Kidney tubule cell (primary cell): Measurements from ENCODE around the gene GARIN6.
A peak's percentile ranks its signal among the peaks of the same experiment; 100 is the strongest.
"Not testable (repeated sequence)": the region's sequence is repeated elsewhere in the genome, so short reads cannot be mapped to it uniquely, and the experiment has no call there.

Experiments
- DNase-seq: peaks from one replicate; pipeline ENCODE4 v3.0.0-alpha.2; 2018; ENCODE audit warnings: low spot score

GARIN6 gene

DNA sequence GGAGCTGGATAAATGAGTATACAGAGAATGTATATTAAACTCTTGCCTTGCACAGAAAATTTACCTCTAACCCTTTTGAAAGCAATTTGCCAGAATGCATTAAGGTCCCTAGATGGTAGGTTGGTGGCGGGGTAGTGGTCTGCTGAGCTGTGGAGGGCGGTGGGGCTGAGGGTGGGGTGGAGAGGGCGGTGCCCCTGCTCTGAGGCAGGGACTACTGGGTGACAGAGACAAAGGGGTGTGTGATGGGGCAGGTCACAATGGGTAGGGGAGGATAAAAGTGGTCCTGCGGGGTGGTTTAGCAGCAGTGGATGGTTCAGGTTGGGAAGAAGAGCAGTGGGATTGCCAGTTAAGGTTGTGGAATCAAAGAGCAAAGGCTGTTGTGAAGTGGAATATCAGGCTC, at the start of gene GARIN6:
TSS of gene GARIN6 (plus strand) at position 301 of the 400 bp plus-strand sequence. CDS start 422 bp downstream, outside the sequence.
- no peak for DNase-seq

DNA sequence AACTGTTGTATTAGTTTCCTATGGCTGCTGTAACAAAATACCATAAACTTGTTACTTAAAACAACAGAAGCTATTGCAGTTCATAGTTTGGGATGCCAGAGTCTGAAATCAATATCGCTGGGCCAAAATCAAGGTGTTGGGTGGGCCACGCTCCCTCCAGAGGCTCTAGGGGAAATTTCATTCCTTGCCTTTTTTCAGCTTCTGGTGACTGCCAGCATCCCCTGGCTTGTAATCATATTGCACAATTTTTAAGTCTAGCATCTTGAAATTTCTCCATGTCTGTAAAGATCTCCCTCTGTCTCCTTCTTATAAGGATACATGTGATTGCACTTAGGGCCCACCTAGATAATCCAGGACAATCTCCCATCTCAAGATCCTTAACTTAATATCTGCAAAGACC, 48.8 kb upstream of the GARIN6 start:
- DNase-seq, result no peak

DNA sequence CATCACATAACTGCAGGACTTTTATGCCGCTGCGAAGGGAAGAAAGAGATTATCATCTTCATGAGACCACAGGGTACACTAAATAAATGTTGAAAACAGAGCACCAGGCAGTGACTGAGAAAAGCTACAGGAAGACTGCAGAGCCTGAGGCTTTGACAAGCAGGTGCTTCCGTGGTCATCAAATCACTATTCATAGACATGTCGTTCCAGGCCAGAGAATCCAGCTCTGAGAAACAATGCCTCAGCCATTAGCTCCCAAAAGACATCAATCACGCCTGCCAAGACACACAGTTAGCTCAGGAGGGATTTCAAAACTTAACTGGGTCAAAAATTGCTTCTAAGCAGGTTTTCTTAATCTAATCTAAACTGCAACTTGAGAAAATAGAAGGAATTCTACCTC, 47.2 kb upstream of the GARIN6 start:
- peak; percentile 45 for DNase-seq

DNA sequence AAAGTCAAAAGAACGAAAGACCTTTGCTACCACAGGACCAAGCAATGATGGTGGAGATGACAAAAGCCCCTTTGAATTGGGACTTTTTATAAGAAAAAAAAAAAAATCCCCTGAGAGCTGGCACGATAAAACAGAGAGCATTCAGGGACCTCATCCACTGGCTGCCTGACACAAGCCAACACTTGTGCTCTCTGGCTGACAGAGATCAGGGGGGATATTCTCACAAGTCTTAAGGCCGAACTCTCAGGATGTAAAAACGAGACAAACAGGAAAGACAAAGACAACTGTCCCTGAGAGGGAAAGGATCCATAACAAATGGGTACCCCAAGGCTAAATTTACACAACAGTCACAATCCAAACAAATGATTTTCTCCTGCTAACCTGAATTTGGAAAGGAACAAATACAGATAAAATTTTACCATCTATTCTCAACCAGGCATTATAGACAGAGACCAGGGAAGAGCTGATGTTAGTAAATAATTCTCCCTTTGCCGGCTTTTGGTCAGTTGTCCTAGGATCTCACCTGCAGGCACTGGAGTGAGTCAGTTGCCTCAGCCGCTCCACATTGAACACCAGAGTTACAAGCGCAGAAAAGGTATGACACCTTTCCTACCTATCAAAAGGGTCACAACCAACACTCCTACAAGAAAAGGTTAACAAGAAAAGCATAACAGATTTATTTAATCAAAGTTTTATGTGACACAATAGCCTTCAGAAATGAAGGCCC, 37.9 kb upstream of the GARIN6 start:
- DNase-seq, result no peak

DNA sequence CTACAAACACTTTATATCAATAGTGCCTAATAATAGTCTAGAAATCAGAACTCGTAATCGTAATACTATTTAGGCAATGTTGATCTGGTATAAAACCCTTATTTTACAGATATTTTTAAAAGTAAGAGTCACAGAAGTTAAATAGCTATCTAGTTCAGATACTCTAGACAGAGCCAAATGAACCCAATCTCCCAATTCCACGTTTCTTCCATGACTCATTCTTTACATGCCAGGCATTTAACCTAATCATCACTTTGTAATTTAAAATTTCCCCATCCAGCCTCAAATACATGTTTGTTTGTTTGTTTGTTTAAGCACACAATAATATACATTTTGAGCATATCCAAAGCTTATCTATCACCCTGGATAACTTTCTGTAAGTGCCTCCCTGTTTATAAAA, 36.4 kb upstream of the GARIN6 start:
- no peak for DNase-seq

DNA sequence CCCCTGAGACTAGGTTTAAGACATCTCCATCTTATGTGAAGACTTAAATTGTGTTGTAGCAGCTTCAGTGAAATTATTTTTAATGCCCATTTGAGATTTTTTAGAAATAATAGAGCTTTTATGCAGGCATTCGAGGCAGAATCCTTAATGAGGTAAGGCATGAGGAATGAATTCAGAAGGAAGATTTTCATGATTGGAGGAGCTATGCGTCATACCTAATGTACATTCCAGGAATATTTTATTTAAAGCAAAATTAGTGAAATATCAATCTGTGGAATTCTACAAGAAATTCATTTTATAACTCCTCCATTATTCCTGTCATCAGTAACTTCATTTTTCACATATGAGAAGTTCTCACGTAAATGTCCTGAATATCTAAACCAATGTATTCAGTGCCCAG, 36.0 kb upstream of the GARIN6 start:
- no peak for DNase-seq

DNA sequence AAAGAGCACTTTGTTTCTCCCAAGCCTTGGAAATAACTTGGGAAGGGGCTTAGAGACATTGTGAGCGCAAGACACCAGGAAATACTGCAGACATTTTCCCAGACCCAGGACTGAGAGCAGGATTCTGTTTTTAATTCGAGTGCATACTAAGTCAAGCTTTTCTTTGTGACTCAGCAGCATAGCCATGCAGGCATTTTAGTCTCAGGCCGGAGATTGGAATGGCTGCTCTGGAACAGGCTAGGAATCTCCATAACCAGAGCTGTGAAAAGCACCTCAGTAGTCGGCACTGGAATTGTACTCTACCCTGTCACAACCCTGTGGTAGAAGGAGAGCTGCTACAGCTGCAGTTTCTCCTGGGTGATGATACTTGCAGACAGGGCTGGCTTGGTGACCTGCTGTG, 28.9 kb upstream of the GARIN6 start:
- peak; percentile 2 for DNase-seq

DNA sequence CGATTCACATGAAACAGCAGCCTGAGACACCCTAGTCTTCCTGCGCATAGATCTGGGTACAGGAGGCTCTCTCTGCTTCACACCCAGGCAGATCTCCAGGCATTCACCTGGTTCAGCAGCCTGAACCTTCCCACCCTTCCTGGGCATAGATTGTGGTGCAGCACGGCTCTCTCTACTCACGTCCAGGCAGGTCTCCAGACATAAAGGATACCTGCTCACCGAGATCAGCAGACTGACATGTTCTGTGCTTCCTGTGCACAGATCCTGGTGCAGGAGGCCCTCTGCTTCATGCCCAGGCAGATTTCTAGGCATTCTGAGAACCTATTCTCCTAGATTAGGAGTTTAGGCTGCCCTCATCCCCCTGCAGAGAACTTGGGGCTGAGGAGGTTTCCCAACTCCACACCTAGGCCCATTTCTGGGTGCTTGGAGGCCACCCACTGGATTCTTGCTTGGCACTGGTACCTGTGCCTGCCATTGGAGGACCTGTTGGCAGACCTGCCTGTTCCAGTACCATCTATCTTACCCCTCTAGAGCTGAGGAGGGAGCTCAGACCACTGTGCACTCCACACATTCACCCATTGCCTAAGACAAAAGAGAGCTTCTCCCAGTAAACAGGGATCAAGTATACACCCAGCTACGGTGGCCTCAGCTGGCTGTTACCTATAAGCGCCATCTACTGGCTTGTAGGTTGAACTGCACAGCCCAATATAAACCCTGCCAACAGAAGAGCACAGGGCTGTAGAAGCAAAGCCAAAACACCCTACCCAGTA, 28.0 kb upstream of the GARIN6 start:
- DNase-seq, result peak; percentile 59

DNA sequence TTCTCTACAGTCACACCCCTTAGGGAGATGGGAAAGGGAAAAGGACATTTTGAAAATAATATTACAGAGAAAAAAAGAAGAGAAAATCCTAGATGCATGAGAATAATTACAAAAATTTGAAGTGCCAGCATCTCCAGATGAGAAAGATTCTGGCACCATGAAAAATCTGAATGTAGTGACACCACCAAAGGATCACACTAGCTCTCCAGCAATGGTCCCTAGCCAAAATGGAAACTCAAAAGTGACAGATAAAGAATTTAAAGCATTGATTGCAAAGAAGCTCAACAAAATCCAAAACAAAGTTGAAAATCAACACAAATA, 27.4 kb upstream of the GARIN6 start:
- no peak for DNase-seq

DNA sequence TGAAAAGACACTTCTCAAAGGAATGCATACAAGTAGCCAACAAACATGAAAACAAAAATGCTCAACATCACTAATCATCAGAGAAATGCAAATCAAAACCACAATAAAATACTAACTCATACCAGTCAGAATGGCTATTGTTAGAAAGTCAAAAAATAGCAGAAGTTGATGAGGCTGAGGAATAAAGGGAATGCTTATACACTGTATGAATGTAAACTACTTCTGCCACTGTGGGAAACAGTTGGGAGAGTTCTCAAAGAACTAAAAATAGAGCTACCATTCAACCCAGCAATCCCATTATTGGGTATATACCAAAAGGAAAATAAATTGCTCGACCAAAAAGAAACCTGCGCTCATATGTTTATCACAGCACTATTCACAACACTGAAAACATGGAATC, 23.0 kb upstream of the GARIN6 start:
- DNase-seq, result not testable (repeated sequence)

DNA sequence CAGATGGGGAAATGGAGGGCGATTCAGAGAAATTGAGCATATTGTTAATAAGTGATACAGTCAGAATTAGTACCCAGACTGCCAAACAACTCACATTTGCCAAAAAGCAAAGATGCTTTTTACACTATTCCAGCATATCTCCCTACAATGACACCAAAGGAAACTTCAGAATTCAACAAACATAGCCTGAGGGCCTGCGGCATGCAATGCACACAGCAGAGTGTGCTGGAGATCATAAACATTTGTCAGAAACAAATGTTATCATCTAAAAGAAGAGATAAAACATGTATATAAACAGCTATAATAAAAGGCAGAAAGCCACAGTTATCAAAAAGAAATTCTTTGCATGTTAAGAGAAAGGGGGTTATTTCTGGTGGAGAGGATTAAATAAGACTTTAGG, 20.1 kb upstream of the GARIN6 start:
- no peak for DNase-seq

DNA sequence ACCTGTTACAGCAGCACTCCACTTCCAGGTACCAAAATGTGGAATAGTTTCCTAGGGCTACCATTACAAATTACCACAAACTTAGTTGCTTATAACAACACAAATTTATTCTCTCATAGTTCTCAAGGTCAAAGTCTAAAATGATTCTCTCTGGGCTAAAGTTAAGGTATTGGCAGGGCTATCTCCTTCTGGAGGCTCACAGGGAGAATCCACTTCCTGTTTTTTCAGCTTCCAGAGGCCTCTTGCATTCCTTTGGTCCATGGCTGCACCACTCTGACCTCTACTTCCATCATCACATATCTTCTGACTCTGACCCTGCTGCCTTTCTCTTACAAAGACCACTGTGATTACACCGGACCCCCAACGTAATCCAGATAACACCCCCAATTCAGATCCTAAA, 2.9 kb upstream of the GARIN6 start:
- no peak for DNase-seq

DNA sequence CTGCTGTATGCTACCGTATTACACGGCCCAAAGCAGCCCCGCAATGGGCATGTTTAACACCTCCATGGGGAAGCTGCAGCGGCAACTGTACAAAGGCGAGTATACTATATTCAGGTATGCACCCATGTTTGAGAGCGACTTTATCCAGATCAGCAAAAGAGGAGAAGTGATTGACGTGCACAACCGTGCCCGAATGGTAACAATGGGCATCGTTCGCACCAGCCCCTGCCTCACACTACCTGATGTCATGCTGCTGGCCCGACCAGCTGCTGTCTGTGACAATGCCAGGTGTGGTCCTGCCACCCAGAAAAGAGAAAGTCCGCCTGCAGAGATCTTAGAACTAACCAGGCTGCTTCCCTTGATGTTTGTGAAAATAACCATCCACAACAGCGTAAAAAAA, 630 bp downstream of the GARIN6 start:
- DNase-seq, result no peak

DNA sequence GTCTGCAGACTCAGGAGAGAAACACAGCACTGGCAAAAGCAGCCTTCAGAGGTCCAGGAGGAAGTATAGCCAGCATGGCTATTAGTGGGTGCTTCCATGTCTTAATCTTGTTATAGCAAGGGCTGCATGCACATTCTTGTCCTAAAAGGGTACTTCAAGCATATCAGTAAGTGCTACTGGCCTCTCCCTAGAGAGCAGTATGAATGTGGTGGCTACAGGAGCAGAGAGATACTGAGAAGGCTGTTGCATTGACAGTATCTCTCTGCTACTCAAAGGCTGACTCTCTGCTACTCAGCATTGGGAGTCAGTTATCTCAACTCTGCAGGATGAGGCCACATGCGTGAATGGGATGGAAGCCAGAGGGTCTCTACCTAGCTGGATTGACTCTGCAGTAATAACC, 2.0 kb downstream of the GARIN6 start:
- DNase-seq, result no peak

DNA sequence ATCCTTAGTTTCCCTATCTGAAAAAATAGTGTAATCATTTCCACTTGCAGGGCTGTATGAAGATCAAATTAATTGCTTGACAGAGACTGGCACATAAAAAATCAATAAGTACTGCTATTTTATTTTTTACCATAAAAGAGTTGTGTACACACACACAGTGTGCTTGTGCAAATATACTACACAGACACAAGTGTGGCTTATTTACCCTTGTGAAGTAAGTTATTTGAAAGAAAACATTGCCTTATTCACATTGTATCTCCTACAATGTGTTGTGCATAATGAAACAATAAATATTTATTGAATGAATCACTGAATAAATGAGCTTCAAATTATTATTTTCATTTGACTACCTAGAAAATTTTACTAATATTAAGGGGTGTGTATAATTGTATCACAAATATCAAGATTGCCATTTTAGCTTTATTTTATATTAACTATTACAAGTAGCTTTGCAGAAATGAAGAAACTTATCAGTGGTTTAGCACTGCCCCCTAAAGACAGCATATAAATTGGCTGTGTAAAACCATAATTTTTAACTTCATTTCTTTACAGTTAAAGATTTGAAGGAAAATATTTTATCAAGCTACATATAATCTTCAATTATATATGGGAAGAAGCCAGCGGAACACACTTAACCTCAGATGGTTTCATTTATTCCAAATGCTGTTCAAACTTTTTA, 11.3 kb downstream of the GARIN6 start:
- peak; percentile 15 for DNase-seq

DNA sequence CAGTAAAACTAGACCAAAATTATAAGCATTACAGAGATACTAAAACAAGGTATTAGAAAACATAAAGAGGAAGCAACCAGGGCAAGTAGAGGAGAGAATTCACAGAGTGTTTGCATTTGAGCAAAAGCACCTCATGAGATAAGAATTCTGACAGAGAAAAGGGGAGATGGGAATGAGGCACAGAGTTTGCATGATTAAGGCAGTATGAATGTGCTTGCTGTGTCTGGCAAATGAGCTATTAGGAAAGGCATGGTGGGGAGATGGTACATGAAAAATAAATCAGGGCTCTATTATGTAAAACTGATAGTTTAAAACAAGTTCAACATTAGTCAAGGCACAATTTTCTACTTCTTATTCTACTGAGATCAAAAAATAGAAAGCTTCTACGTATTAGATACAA, 23.1 kb downstream of the GARIN6 start:
- DNase-seq, result peak; percentile 58

DNA sequence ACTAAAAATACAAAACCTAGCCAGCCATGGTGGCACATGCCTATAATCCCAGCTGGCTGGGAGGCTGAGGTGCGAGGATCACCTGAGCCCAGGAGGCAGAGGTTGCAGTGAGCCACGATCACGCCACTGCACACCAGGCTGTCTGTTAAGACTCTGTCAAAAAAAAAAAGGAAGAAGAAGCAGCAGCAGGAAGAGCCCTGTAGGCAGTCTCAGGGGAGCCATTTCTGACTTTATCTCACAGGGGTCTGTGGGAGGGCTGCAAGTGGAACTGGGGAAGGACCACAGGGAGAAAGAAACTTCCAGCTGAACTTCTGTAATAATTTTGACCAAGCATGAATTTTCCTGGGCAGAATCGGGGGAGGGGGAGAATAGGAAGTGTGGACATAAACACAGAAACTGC, 32.7 kb downstream of the GARIN6 start:
- no peak for DNase-seq

DNA sequence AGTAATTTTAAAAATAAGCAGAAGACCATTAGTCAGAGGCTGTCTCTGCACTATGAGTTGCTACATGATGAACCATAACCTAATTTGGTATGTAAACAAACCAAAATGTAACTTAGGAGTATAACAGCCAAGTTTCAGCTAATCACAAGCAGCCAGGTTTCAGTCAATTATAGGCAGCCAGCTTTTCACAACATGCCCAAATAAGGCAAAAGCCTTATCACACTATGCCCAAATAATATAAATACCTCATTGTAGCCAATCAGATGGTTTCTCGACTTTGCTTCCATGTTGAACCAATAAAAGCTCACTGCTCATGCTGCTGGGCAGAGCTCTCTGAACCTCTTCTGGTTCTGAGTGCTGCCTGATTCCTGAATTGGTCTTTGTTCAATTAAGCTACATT, 38.6 kb downstream of the GARIN6 start:
- no peak for DNase-seq

DNA sequence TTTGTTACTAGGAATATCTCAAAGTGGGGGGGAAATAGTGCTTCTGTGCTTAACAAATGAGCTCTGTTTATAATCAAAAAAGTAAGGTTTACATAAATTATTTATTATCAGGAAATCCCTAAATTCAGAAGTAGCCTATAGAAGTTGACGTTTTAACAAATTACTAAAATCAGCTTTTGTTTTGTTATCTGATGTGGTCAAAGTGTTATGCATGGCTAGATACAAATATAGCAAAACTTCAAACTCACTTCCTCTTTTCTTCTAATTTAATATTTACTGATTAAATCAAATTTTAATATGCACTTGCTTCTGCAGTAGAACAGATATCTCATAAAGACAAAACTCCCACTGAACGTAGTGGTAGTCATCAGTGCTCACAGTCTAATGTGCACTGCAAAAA, 47.5 kb downstream of the GARIN6 start:
- DNase-seq, result no peak
